ENCODE measurements around the gene ITGA2.

ITGA2 gene

DNA sequence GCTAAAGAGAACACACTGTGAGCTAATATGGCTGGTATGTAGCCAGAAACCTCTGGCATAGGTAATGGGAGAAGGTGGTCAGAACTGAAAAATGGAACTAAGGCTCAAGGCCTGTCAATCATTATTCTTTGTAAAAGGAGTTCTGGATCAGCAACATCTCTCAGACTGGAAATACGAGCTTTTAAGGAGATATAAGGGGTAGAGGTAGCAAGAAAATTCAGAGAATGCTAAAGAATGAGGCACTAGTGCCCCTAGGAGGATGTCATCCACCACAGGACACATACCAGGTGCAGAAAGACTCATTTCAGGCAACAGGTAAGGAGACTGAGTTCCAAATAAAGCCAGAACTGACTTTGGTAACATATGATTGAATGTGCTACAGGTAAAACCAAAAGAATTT, 139.3 kb downstream of the ITGA2 start:
- no peaks in the 10 kb centered on the region for H3K36me3 ChIP-seq (ENCODE audit: control insufficient read depth, insufficient read depth, low read length)
- H3K27ac ChIP-seq (ENCODE audit: low read length): no peak overlapping the region
- no peaks in the 10 kb centered on the region for H3K4me1 ChIP-seq (ENCODE audit: control insufficient read depth, insufficient read depth, low read length)
- no CpG with 5 or more reads among the region's 1 CpG for WGBS (ENCODE audit: insufficient coverage, insufficient read length)
- H3K4me3 ChIP-seq (ENCODE audit: low read length): no peak overlapping the region
- DNase-seq (ENCODE audit: low read depth, low spot score): no peak
- H3K9me3 ChIP-seq (ENCODE audit: control insufficient read depth, insufficient read depth, low read length): no peaks in the 10 kb centered on the region
- no peaks in the 10 kb centered on the region for H3K27me3 ChIP-seq (ENCODE audit: control insufficient read depth, insufficient read depth, low read length)

DNA sequence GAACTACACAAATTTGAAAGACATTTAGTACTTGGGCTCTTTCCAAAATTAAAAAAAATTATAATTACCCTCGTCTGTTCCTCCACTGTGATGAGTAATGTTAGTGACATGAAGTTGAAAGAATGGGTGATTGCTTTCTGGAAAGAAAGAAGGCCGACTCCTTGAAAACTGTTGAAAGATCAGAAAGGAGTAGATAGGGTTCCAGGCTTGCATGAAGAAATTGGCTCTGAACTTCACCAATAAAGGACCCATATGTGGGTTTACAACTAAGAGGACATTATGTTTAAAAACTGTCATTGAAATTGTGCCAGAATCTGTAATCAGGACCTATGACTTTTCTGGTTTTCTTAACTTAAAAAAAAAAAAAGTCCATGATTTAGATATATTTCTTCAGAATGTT, 141.1 kb downstream of the ITGA2 start:
- DNase-seq (ENCODE audit: low read depth, low spot score): no peak
- Histone ChIP-seq H3K27me3 (ENCODE audit: control insufficient read depth, insufficient read depth, low read length) (no peaks in the 10 kb centered on the region), H3K4me1 (ENCODE audit: control insufficient read depth, insufficient read depth, low read length) (no peaks in the 10 kb centered on the region), H3K4me3 (ENCODE audit: low read length) (no peak overlapping the region), H3K9me3 (ENCODE audit: control insufficient read depth, insufficient read depth, low read length) (no peaks in the 10 kb centered on the region), H3K36me3 (ENCODE audit: control insufficient read depth, insufficient read depth, low read length) (no peaks in the 10 kb centered on the region), H3K27ac (ENCODE audit: low read length) (no peak overlapping the region)
- WGBS (ENCODE audit: insufficient coverage, insufficient read length): no CpG with 5 or more reads among the region's 2 CpGs

DNA sequence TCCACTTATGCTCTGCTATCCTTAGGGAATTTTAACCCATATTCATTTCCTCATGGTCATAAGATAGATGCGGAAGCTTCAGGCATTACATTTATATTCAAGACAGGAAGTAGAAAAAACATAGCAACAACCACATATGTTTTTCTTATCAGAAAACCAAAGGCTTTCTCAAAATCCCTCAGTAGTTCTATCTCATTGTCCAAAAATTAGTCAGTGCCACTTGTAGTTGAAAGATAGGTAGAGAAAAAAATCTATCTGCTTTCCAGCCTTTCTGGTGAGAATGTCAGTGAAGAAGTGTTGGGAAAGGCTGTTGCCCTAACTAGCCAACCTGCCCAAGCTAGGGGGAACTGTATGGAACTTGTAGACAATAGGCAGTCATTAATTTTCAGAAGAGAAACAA, 143.9 kb downstream of the ITGA2 start:
- no peaks in the 10 kb centered on the region for H3K36me3 ChIP-seq (ENCODE audit: control insufficient read depth, insufficient read depth, low read length)
- DNase-seq (ENCODE audit: low read depth, low spot score): no peak
- no peaks in the 10 kb centered on the region for H3K9me3 ChIP-seq (ENCODE audit: control insufficient read depth, insufficient read depth, low read length)
- H3K4me1 ChIP-seq (ENCODE audit: control insufficient read depth, insufficient read depth, low read length): no peaks in the 10 kb centered on the region
- WGBS (ENCODE audit: insufficient coverage, insufficient read length): no CpG with 5 or more reads among the region's 1 CpG
- H3K27me3 ChIP-seq (ENCODE audit: control insufficient read depth, insufficient read depth, low read length): no peaks in the 10 kb centered on the region
- no peak overlapping the region for H3K27ac ChIP-seq (ENCODE audit: low read length)
- no peak overlapping the region for H3K4me3 ChIP-seq (ENCODE audit: low read length)
